ENCODE measurements around the gene TAF5.
"Not testable (repeated sequence)": the region's sequence is repeated elsewhere in the genome, so short reads cannot be mapped to it uniquely, and the experiment has no call there.

GRCh38 chr10:103359493-103359892, 8.3 kb upstream of the TAF5 start:
- not testable (repeated sequence) for TF ChIP-seq CTCF, POLR2AphosphoS5, POLR2A (IDR thresholded peaks at IDR 0.05)

Data from gastroesophageal sphincter (tissue), 3 donors.